ENCODE results near the gene MAGI1. TPM values are rescaled to one million over a fixed set of nuclear protein-coding genes. Genes with fewer than 3 reads are reported as not detected.
A peak's percentile ranks its signal among the peaks of the same experiment; 100 is the strongest.

The MAGI1 gene
- polyA plus RNA-seq, 1 experiment, result 14.2 TPM

DNA sequence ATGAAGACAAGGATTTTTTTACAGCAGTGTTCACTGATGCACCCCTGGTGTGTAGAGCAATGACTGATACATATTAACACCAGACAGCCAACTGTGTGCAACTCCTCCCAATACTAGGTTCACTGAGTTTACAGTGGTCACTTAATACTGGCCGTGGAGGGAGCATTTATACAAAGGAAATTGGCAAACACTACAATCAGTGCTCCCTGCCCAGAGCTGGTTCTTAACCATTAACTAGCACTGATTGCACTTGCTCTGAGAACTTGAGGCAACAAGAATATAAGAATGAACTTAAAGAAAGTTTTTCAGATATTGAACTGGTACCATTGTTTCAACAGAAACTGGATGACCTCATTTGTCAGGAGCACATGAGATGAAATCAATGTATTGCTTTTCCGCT is 110.6 kb downstream of the MAGI1 start:
- no peak for TF ChIP-seq CTCF (IDR thresholded peaks at IDR 0.05; ENCODE audit: low read depth, low read length)
- H3K27me3 ChIP-seq (ENCODE audit: control insufficient read depth, insufficient read depth, low read length), result no peaks in the 10 kb centered on the region
- no peak for DNase-seq (ENCODE audit: low read depth, low spot score)
- ChIA-PET POLR2A (no interaction called here), CTCF (no interaction called here)
- peaks cover under 1% of the 10 kb centered on the region; the same call in 1 of the 2 replicates for H3K9me3 ChIP-seq (ENCODE audit: control insufficient read depth, insufficient read depth, low read length)
- no peak overlapping the region for H3K27ac ChIP-seq (ENCODE audit: low read depth, low read length)
- H3K4me3 ChIP-seq (ENCODE audit: low read depth, low read length), result no peak overlapping the region

DNA sequence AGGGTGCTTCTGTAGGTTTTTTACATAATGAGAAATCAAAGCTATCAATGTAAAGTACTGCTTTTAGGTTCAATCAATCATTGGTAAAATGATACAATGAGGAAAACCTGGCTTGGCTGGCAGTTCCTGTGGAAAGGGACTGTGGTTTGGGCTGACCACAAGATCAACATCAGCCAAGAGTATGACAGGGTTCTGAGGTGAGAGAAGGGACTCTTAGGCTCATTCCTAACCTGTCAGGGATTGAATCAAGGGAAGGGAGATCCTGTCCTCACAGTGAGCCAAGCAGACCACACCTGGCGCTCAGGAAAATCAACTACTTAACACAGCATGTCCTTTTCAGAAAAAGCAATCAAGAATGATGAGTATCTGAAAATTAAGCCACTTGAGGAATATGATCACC is 111.1 kb downstream of the MAGI1 start:
- POLR2A ChIA-PET, result no interaction called here
- Histone ChIP-seq H3K4me3 (ENCODE audit: low read depth, low read length) (no peak overlapping the region), H3K27ac (ENCODE audit: low read depth, low read length) (no peak overlapping the region), H3K9me3 (ENCODE audit: control insufficient read depth, insufficient read depth, low read length) (no peaks in the 10 kb centered on the region), H3K27me3 (ENCODE audit: control insufficient read depth, insufficient read depth, low read length) (no peaks in the 10 kb centered on the region)
- CTCF ChIA-PET, result no interaction called here
- TF ChIP-seq CTCF (IDR thresholded peaks at IDR 0.05; ENCODE audit: low read depth, low read length), result no peak
- DNase-seq (ENCODE audit: low read depth, low spot score), result no peak

DNA sequence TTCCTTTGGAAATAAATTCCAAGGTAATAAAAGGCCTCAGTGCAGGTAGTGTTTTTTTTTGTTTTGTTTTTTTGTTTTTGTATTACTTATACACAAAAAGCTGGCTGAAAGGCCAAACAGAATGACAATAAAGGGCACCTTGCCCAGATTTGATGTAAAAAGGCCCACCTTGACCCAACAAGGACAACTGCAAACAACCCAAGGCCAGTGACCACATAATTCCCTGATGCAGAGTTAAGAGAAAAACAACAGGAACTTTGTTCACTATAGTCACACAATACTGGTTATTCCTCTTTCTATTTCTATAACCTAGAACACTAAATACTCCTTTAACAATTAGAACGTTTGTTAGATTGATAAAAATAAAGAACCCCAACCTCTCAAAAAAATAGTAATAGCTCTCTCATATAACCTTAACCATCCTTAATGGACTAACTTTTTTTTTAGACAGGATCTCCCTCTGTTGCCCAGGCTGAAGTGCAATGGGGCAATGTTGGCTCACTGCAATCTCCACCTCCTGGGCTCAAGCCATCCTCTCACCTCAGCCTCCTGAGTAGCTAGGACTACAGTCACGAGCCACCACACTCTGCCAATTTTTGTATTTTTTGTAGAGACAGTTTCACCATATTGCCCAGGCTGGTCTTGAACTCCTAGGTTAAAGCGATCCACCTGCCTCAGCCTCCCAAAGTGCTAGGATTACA is 113.3 kb downstream of the MAGI1 start:
- CTCF ChIA-PET, result no interaction called here
- no peaks in the 10 kb centered on the region for H3K9me3 ChIP-seq (ENCODE audit: control insufficient read depth, insufficient read depth, low read length)
- POLR2A ChIA-PET, result interaction anchor here (0.6 kb wide), 1 partner anchor 23 kb away, joined by 3 read pairs; no protein-coding TSS in a partner anchor

GRCh38 chr3:65924762-65925161 is 114.0 kb downstream of the MAGI1 start:
- Histone ChIP-seq H3K27ac (ENCODE audit: low read depth, low read length) (no peak overlapping the region), H3K4me3 (ENCODE audit: low read depth, low read length) (no peak overlapping the region), H3K9me3 (ENCODE audit: control insufficient read depth, insufficient read depth, low read length) (no peaks in the 10 kb centered on the region), H3K27me3 (ENCODE audit: control insufficient read depth, insufficient read depth, low read length) (no peaks in the 10 kb centered on the region)
- DNase-seq (ENCODE audit: low read depth, low spot score), result no peak
- ChIA-PET CTCF (interaction anchor here (0.6 kb wide), 1 partner anchor 997 kb away, joined by 5 read pairs; no protein-coding TSS in a partner anchor), POLR2A (interaction anchor here (0.6 kb wide), 1 partner anchor 23 kb away, joined by 3 read pairs; no protein-coding TSS in a partner anchor)
- TF ChIP-seq CTCF (IDR thresholded peaks at IDR 0.05; ENCODE audit: low read depth, low read length), result no peak

More for the DNA sequence above, 113.3 kb downstream of the MAGI1 start:
- Histone ChIP-seq H3K27ac (ENCODE audit: low read depth, low read length) (no peak overlapping the region), H3K27me3 (ENCODE audit: control insufficient read depth, insufficient read depth, low read length) (no peaks in the 10 kb centered on the region), H3K4me3 (ENCODE audit: low read depth, low read length) (no peak overlapping the region)
- no peak for TF ChIP-seq CTCF (IDR thresholded peaks at IDR 0.05; ENCODE audit: low read depth, low read length)
- no peak for DNase-seq (ENCODE audit: low read depth, low spot score)

GRCh38 chr3:65922441-65922840 is 116.3 kb downstream of the MAGI1 start:
- ChIA-PET CTCF (interaction anchor here (0.6 kb wide), 1 partner anchor 217 kb away, joined by 3 read pairs; no protein-coding TSS in a partner anchor), POLR2A (no interaction called here)
- H3K27me3 ChIP-seq (ENCODE audit: control insufficient read depth, insufficient read depth, low read length), result no peaks in the 10 kb centered on the region
- no peak overlapping the region for H3K4me3 ChIP-seq (ENCODE audit: low read depth, low read length)
- H3K9me3 ChIP-seq (ENCODE audit: control insufficient read depth, insufficient read depth, low read length), result no peaks in the 10 kb centered on the region
- no peak overlapping the region for H3K27ac ChIP-seq (ENCODE audit: low read depth, low read length)
- no peak for TF ChIP-seq CTCF (IDR thresholded peaks at IDR 0.05; ENCODE audit: low read depth, low read length)
- DNase-seq (ENCODE audit: low read depth, low spot score), result peak; percentile 15
